Ishikawa (cell line): Measurements from ENCODE around the gene GNG7.

Experiments
- CEBPB ChIP-seq: IDR thresholded peaks from 2 replicates; pipeline ENCODE4 v1.6.1; 2012
- CREB1 ChIP-seq: IDR thresholded peaks from 2 replicates; pipeline ENCODE4 v1.6.1; 2012; ENCODE audit warnings: low read depth
- EGR1 ChIP-seq: IDR thresholded peaks from 2 replicates; pipeline ENCODE4 v1.6.1; 2012
- EP300 ChIP-seq: IDR thresholded peaks from 2 replicates; pipeline ENCODE4 v1.6.1; 2012; ENCODE audit warnings: borderline replicate concordance
- FOXM1 ChIP-seq: IDR thresholded peaks from 2 replicates; pipeline ENCODE4 v1.6.1; 2012; ENCODE audit warnings: low read depth, borderline replicate concordance
- NFIC ChIP-seq: IDR thresholded peaks from 2 replicates; pipeline ENCODE4 v1.6.1; 2012
- RAD21 ChIP-seq: IDR thresholded peaks from 2 replicates; pipeline ENCODE4 v1.6.1; 2012; ENCODE audit warnings: low read depth
- TAF1 ChIP-seq: IDR thresholded peaks from 2 replicates; pipeline ENCODE4 v1.6.1; 2012; ENCODE audit warnings: low read depth, mild to moderate bottlenecking
- TCF12 ChIP-seq: IDR thresholded peaks from 2 replicates; pipeline ENCODE4 v1.6.1; 2012; ENCODE audit warnings: low read depth
- TEAD4 ChIP-seq: IDR thresholded peaks from 2 replicates; pipeline ENCODE4 v1.6.1; 2012
- USF1 ChIP-seq: IDR thresholded peaks from 2 replicates; pipeline ENCODE4 v1.6.1; 2012
- YY1 ChIP-seq: IDR thresholded peaks from 2 replicates; pipeline ENCODE4 v1.6.1; 2012; ENCODE audit warnings: low read depth
- ZBTB7A ChIP-seq: IDR thresholded peaks from 2 replicates; pipeline ENCODE4 v1.6.1; 2012; ENCODE audit warnings: low read depth
- TF ChIP-seq, protein P1 (sequence below): IDR thresholded peaks from 2 replicates; pipeline ENCODE4 v1.6.1; 2012
- TF ChIP-seq, protein P2 (sequence below): IDR thresholded peaks from 2 replicates; pipeline ENCODE4 v1.6.1; 2012; ENCODE audit warnings: low read depth, mild to moderate bottlenecking

The GNG7 gene

DNA sequence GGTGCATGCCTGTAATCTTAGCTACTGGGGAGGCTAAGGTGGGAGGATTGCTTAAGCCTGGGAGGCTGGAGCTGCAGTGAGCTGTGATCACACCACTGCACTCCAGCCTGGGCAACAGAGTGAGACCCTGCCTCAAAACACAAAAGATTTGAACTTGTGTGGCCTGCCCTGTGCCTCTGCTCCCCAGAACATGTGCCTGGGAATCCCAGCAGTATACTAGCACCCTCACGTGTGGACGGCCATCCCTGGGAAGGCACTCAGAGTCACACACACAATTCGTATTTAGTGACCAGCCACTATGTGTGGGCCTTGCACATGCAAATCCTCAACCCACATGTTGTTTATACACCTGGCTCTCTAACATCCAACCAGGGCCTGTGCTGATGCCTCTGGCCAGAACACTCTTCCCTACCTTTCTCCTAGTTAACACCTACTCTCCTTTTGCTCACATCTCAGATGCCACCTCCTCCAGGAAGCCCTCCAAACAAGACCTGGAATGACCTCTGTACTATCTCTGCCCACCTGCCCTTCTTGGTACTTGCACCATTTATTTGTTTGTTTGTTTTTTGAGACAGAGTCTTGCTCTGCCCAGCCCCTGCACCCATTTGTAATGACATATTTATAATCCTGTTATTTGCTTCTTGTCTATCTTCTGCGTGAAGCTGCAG lies 218.9 kb downstream of the GNG7 start:
- TF ChIP-seq TEAD4: no peak

DNA sequence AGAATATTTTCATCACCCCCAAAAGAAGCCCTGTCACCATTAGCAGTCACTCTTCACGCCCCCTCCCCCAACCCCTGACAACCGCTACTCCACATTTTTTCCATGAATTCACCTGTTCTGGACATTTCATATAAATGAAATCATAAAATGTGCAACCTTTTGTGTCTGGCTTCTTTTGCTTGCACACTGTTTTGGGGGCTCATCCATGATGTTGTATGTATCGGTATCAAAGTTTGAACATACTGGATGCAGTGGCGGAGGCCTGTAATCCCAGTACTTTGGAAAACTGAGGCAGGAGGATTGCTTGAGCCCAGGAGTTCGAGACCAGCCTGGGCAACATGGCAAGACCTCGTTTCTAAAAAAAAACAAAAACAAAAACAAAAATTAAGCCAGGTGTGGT lies 219.4 kb downstream of the GNG7 start:
- TF ChIP-seq YY1: no peak
- no peak for TF ChIP-seq ZBTB7A
- TF ChIP-seq, protein P1, sequence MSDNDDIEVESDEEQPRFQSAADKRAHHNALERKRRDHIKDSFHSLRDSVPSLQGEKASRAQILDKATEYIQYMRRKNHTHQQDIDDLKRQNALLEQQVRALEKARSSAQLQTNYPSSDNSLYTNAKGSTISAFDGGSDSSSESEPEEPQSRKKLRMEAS: no peak
- no peak for TF ChIP-seq TAF1
- no peak for TF ChIP-seq EP300
- TF ChIP-seq, protein P2, sequence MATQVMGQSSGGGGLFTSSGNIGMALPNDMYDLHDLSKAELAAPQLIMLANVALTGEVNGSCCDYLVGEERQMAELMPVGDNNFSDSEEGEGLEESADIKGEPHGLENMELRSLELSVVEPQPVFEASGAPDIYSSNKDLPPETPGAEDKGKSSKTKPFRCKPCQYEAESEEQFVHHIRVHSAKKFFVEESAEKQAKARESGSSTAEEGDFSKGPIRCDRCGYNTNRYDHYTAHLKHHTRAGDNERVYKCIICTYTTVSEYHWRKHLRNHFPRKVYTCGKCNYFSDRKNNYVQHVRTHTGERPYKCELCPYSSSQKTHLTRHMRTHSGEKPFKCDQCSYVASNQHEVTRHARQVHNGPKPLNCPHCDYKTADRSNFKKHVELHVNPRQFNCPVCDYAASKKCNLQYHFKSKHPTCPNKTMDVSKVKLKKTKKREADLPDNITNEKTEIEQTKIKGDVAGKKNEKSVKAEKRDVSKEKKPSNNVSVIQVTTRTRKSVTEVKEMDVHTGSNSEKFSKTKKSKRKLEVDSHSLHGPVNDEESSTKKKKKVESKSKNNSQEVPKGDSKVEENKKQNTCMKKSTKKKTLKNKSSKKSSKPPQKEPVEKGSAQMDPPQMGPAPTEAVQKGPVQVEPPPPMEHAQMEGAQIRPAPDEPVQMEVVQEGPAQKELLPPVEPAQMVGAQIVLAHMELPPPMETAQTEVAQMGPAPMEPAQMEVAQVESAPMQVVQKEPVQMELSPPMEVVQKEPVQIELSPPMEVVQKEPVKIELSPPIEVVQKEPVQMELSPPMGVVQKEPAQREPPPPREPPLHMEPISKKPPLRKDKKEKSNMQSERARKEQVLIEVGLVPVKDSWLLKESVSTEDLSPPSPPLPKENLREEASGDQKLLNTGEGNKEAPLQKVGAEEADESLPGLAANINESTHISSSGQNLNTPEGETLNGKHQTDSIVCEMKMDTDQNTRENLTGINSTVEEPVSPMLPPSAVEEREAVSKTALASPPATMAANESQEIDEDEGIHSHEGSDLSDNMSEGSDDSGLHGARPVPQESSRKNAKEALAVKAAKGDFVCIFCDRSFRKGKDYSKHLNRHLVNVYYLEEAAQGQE: no peak
- TF ChIP-seq TCF12: no peak
- TF ChIP-seq NFIC: no peak
- no peak for TF ChIP-seq FOXM1
- TF ChIP-seq USF1: no peak
- TF ChIP-seq CREB1: no peak
- TF ChIP-seq TEAD4: no peak
- no peak for TF ChIP-seq CEBPB
- TF ChIP-seq RAD21: no peak
- no peak for TF ChIP-seq EGR1

DNA sequence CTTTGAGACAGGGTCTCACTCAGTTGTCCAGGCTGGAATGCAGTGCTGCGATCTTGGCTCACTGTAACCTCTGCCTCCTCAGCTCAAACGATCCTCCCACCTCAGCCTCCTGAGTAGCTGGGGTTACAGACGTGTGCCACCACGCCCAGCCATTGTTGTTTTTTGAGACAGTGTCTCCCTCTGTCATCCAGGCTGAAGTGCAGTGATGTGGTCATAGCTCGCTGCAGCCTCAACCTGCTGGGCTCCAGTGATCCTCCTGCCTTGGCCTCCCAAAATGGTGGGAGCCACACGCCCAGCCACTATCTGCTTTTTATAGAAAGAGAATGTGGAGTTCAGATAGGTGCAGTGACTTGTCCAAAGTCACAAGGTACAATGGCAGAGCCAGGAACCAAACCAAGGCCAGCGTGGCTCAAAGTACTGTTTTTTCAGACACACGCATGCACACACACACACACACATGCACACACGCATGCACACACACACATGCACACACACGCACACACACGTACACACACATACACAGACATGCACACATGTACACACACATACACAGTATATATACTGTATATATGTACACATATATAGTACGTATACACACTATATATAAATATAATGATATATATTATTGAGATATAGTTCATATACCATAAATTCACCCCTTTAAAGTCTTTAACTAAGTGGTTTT lies 220.0 kb downstream of the GNG7 start:
- TF ChIP-seq TAF1 (no peak), CEBPB (no peak), ZBTB7A (no peak), CREB1 (no peak), EP300 (no peak), RAD21 (no peak), FOXM1 (no peak), NFIC (no peak), YY1 (no peak), TEAD4 (no peak), USF1 (no peak), EGR1 (no peak), TCF12 (no peak)
- TF ChIP-seq, protein P1: no peak
- TF ChIP-seq, protein P2: no peak

DNA sequence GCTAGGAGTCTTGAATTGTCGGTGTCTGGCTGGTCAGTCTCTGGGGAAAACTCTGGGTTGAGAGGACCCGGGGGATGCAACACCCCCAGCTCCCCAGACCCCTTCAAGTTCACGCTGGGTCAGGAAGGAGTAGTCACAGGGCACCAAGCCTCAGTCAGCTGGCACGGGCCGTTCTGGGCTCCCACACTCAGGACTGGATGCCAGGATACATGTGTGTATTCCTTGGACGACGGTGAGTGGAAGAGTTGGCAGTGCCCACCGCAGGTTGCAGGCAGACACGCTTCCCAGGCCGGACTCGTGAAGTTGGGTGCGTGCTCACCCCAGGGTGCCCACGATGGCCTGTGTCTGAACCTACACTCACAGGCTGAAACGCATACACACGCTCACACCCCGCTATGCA lies 221.0 kb downstream of the GNG7 start:
- TF ChIP-seq RAD21 (no peak), EP300 (no peak), EGR1 (no peak), FOXM1 (no peak), YY1 (no peak), ZBTB7A (no peak), USF1 (no peak), CEBPB (no peak), TEAD4 (no peak), TAF1 (no peak), NFIC (no peak), TCF12 (no peak), CREB1 (no peak)
- TF ChIP-seq, protein P2: no peak
- TF ChIP-seq, protein P1: no peak
